K562 (cell line): ENCODE data around the gene TPGS1. TPM values are rescaled to one million over a fixed set of nuclear protein-coding genes. Genes with fewer than 3 reads are reported as not detected.

Source experiments
- ATAC-seq: fragments of 200-7000 bp; cut with Tn5 transposase; 3 replicates; pipeline ENCODE4 v1.9.1; 2020; ENCODE audit warnings: moderate library complexity
- BruUV-seq: library from RNA; stranded (reverse); fragments of 400-500 nt; replicated peaks from 2 replicates; lab custom pipeline; 2021; lab: Mats Ljungman, UMichigan
- CTCF ChIA-PET: fragments of 300-600 bp; formaldehyde crosslinking; extraction: SDS; loops from one replicate; lab custom pipeline; 2021; ENCODE audit warnings: low intra/inter-chr PET ratio; lab: Yijun Ruan, JAX
- POLR2A ChIA-PET: fragments of 300-600, 350-650 bp; sonication (Branson Sonifier 250); formaldehyde crosslinking; extraction: SDS; loops from one replicate; lab custom pipeline; 2021; ENCODE audit warnings: antibody characterized with exemption, inconsistent platforms; lab: Yijun Ruan, JAX
- DNase-seq, 4 experiments: peaks; one replicate each; pipeline versions ENCODE4 v3.0.0 to v3.0.0-alpha.2; 2011 to 2018; ENCODE audit warnings: low spot score in 3 of 4, mixed read lengths in 3 of 4; ENCODE audit errors: extremely low read depth in 1 of 4
- FAIRE-seq: peaks from 2 replicates; lab custom pipeline; 2011; peaks lifted over from hg19 to GRCh38; lab: Jason Lieb, UNC
- H2AFZ ChIP-seq: 2 replicates; pipeline ENCODE4 v1.6.0; 2011; ENCODE audit warnings: low read depth, low read length, control low read depth, inconsistent platforms
- H3K27ac ChIP-seq: fragments of 200-600 bp; 3 replicates; pipeline ENCODE4 v1.8.0; 2011; ENCODE audit warnings: low read depth, mild to moderate bottlenecking, control low read depth, inconsistent platforms, low read length, moderate library complexity, mixed read lengths; ENCODE audit errors: extremely low read depth
- H3K27me3 ChIP-seq, 2 experiments: fragments of 300-600 bp in 1 of 2; 2 replicates in 1 of 2; 3 replicates in 1 of 2; pipeline versions ENCODE4 v1.6.0 to v1.8.0; 2011; ENCODE audit warnings: inconsistent platforms in 2 of 2, low read length in 2 of 2, mild to moderate bottlenecking in 1 of 2, mixed read lengths in 1 of 2, moderate library complexity in 1 of 2; ENCODE audit not compliant: control insufficient read depth in 2 of 2, insufficient read depth in 2 of 2
- H3K36me3 ChIP-seq: fragments of 300-600 bp; 3 replicates; pipeline ENCODE4 v1.8.0; 2011; ENCODE audit warnings: mild to moderate bottlenecking, low read length, inconsistent platforms; ENCODE audit not compliant: control insufficient read depth, insufficient read depth
- H3K4me1 ChIP-seq, 2 experiments: fragments of 200-600 bp in 1 of 2; replicated peaks in 1 of 2; 2 replicates in 1 of 2; 3 replicates in 1 of 2; pipeline versions ENCODE4 v1.5.1 to v1.8.0; 2011; ENCODE audit warnings: inconsistent platforms in 2 of 2, low read length in 2 of 2, mild to moderate bottlenecking in 1 of 2, mixed read lengths in 1 of 2, moderate library complexity in 1 of 2; ENCODE audit not compliant: control insufficient read depth in 2 of 2, insufficient read depth in 2 of 2
- H3K4me2 ChIP-seq: 2 replicates; pipeline ENCODE4 v1.6.1; 2011; ENCODE audit warnings: low read length, control low read depth, inconsistent platforms, mixed read lengths; ENCODE audit not compliant: insufficient read depth
- H3K4me3 ChIP-seq: fragments of 200-600 bp; sonication (generic), shearing (Covaris generic); 2 replicates; pipeline ENCODE4 v1.5.1; 2016; ENCODE audit warnings: control low read depth, inconsistent platforms
- H3K79me2 ChIP-seq: fragments of 200-600 bp; 3 replicates; pipeline ENCODE4 v1.8.0; 2011; ENCODE audit warnings: low read length, inconsistent platforms; ENCODE audit not compliant: control insufficient read depth, insufficient read depth
- H3K9ac ChIP-seq, 2 experiments: 2 replicates each; pipeline versions ENCODE4 v1.6.0 to v1.6.1; 2011; ENCODE audit warnings: low read depth in 2 of 2, low read length in 2 of 2, control low read depth in 1 of 2, inconsistent platforms in 1 of 2, mild to moderate bottlenecking in 1 of 2, mixed read lengths in 1 of 2; ENCODE audit not compliant: insufficient read depth in 1 of 2
- H3K9me1 ChIP-seq: one replicate; pipeline ENCODE4 v1.6.0; 2011; ENCODE audit warnings: inconsistent platforms, mild to moderate bottlenecking, low read length, moderate library complexity; ENCODE audit not compliant: control insufficient read depth, insufficient read depth
- H3K9me3 ChIP-seq: replicated peaks from 2 replicates; pipeline ENCODE4 v1.5.1; 2011; ENCODE audit warnings: low read depth, low read length, inconsistent platforms; ENCODE audit not compliant: control insufficient read depth, insufficient read depth
- H4K20me1 ChIP-seq: replicated peaks from 2 replicates; pipeline ENCODE4 v1.6.1; 2011; ENCODE audit warnings: low read length, inconsistent platforms, mixed read lengths; ENCODE audit not compliant: control insufficient read depth, insufficient read depth
- ID3 ChIP-seq, 2 experiments: fragments of 250-450 bp in 1 of 2; fragments of 450-650 bp in 1 of 2; sonication (Bioruptor Pico) in 1 of 2; IDR thresholded peaks; 2 replicates each; pipeline versions ENCODE4 v1.6.1 to v1.8.0; 2016 to 2021; ENCODE audit warnings: mild to moderate bottlenecking in 2 of 2, moderate library complexity in 2 of 2, missing compliant biosample characterization in 1 of 2, missing genetic modification characterization in 1 of 2
- NUFIP1 ChIP-seq: fragments of 450-650 bp; IDR thresholded peaks from 2 replicates; pipeline ENCODE4 v1.6.1; 2018; ENCODE audit not compliant: partially characterized antibody
- PHF8 ChIP-seq: fragments of 200-600 bp; sonication (generic); IDR thresholded peaks from 2 replicates; pipeline ENCODE4 v1.6.1; 2012; ENCODE audit warnings: mixed run types, mild to moderate bottlenecking, inconsistent platforms, low read length, moderate library complexity, borderline replicate concordance
- REST ChIP-seq, 2 experiments: fragments of 450-650 bp; formaldehyde crosslinking in 1 of 2; IDR thresholded peaks; 2 replicates each; pipeline versions ENCODE4 v1.4.0 to v1.6.1; 2014 to 2020; ENCODE audit warnings: mild to moderate bottlenecking in 2 of 2, borderline replicate concordance in 1 of 2, low read depth in 1 of 2
- THRB ChIP-seq: fragments of 450-650 bp; formaldehyde crosslinking; conservative IDR thresholded peaks from 2 replicates; pipeline ENCODE4 v1.4.0; 2022; ENCODE audit warnings: mild to moderate bottlenecking, missing genetic modification characterization
- ZNF143 ChIP-seq: sonication (generic); formaldehyde crosslinking; IDR thresholded peaks from 2 replicates; pipeline ENCODE4 v1.9.0; 2022; ENCODE audit warnings: mild to moderate bottlenecking, missing genetic modification reagents
- WGBS: fragments of 100-300 bp; shearing (Covaris generic); methylation state at CpG from one replicate; pipeline ENCODE4 v1.1.6; 2016; ENCODE audit warnings: low coverage, mixed read lengths; ENCODE audit not compliant: insufficient coverage; ENCODE audit errors: missing lambda C conversion rate; 5-methylcytosine and 5-hydroxymethylcytosine counted together
- in situ Hi-C: fragments of 300-500 bp; cut with MboI; formaldehyde crosslinking; loops from 4 replicates; pipeline ENCODE4 v1.15.0; 2018; ENCODE audit warnings: inconsistent platforms, mixed read lengths
- intact Hi-C: fragments of 100-400 bp; cut with micrococcal nuclease; formaldehyde crosslinking; loops from 2 replicates; pipeline ENCODE4 v1.14.2; 2022
- polyA plus RNA-seq, 8 experiments: library from polyadenylated mRNA; depleted of rRNA in 4 of 8; stranded (reverse) in 5 of 8; unstranded in 3 of 8; fragments of >200 nt; fragmentation: Nextera tagmentation in 2 of 8; fragmentation: Illumina TruSeq in 1 of 8; extraction: Ambion mirVana in 2 of 8; extraction: Trizol in 1 of 8; gene quantifications; 2 replicates each; pipeline versions ENCODE4 v1.2.1 to v1.2.3, GENCODE V29; 2011 to 2014; ENCODE audit warnings: inconsistent platforms in 1 of 8, missing spikeins in 1 of 8
- total RNA-seq, 7 experiments: library from RNA; depleted of rRNA in 6 of 7; stranded (reverse); fragments of >200 nt in 6 of 7; fragmentation: Illumina TruSeq in 2 of 7; extraction: Trizol in 2 of 7; gene quantifications; 2 replicates each; pipeline versions ENCODE4 v1.2.1 to v1.2.3, GENCODE V29; 2011 to 2021; ENCODE audit warnings: low replicate concordance in 1 of 7

Gene TPGS1
- total and polyA plus RNA-seq, 9 of the 15 experiments (the other 6 are each of a cell fraction or from before 2014, with no cell fraction given), result 0.30 to 31.6 (median 1.2) TPM; not detected in 2

GRCh38 chr19:480016-480855 is 27.1 kb upstream of the TPGS1 start:
- Histone ChIP-seq H3K36me3 (no peaks in the 10 kb centered on the region), H3K4me2 (0 out of 2 replicates have a peak overlapping the region, but pooled peaks have one; percentile 23), H3K4me3 (no peak overlapping the region), H2AFZ (peak overlapping the region; percentile 41; the same call in 1 of the 2 replicates), H3K9ac (peak overlapping the region in 1 of 2 experiments; percentile 78; a peak in 1 of 4 replicates), H3K27me3 (peaks cover 0 to 11% of the 10 kb centered on the region in 2 experiments; a peak in 2 of 5 replicates), H3K27ac (no peak overlapping the region), H4K20me1 (no peaks in the 10 kb centered on the region; the same call in 1 of the 2 replicates), H3K9me3 (peaks cover 6% of the 10 kb centered on the region; the same call in 1 of the 2 replicates), H3K4me1 (peaks cover 0 to 35% of the 10 kb centered on the region in 2 experiments; a peak in 2 of 5 replicates), H3K9me1 (no peaks in the 10 kb centered on the region), H3K79me2 (no peaks in the 10 kb centered on the region)
- POLR2A ChIA-PET, result no interaction called here
- FAIRE-seq (peak; percentile 51), ATAC-seq (peak; percentile 93), DNase-seq (peak; percentile 77 to 81 (median 78))
- in situ Hi-C loops (no loop called here), intact Hi-C loops (no loop called here)
- no TSS peak for BruUV-seq
- 24% methylated on average over 24 of the region's 36 CpGs for WGBS
- CTCF ChIA-PET, result no interaction called here
- TF ChIP-seq THRB (CRISPR knock-in tag) (0 out of 2 replicates have a peak, but pooled peaks have one; percentile 20), NUFIP1 (no peak), REST (IDR thresholded peaks at IDR 0.05; ENCODE audit: borderline replicate concordance) (peak; percentile 80), REST (CRISPR knock-in tag; IDR thresholded peaks at IDR 0.05; ENCODE audit: low read depth) (no peak), ZNF143 (CRISPR knock-in tag) (0 out of 2 replicates have a peak, but pooled peaks have one; percentile 40), PHF8 (peak; percentile 18; the same call in 1 of the 2 replicates), ID3 (CRISPR knock-in tag; IDR thresholded peaks at IDR 0.05) (no peak), ID3 (tag; IDR thresholded peaks at IDR 0.05) (peak; percentile 37; the same call in 1 of the 2 replicates)
